Esophagus squamous epithelium (tissue), 5 donors: ENCODE results near the gene TFF1. TPM values are rescaled to one million over a fixed set of nuclear protein-coding genes. Genes with fewer than 3 reads are reported as not detected.

ENCODE experiments used
- DNase-seq: peaks from one replicate; lab custom pipeline; 2025; lab: John Stamatoyannopoulos, UW
- H3K27ac ChIP-seq, 4 donors: fragments of 200-600 bp; sonication (generic); one replicate each; pipeline ENCODE4 v1.5.1; 2016 to 2019; ENCODE audit warnings: mild to moderate bottlenecking in 1 of 4
- H3K27me3 ChIP-seq, 4 donors: fragments of 200-600 bp; sonication (generic); 1 replicate in 3 of 4; 2 replicates in 1 of 4; pipeline versions ENCODE4 v1.5.1 to v1.6.0; 2017 to 2021; ENCODE audit warnings: antibody characterized with exemption in 1 of 4
- H3K36me3 ChIP-seq, 3 donors: fragments of 200-600 bp; sonication (generic); one replicate each; pipeline ENCODE4 v1.5.1; 2016 to 2019
- H3K4me1 ChIP-seq, 3 donors: fragments of 200-600 bp; sonication (generic); one replicate each; pipeline ENCODE4 v1.5.1; 2017 to 2019
- H3K4me3 ChIP-seq, 4 donors: fragments of 200-600 bp; sonication (generic); 1 replicate in 3 of 4; 2 replicates in 1 of 4; pipeline ENCODE4 v1.5.1; 2016 to 2019; ENCODE audit warnings: mild to moderate bottlenecking in 2 of 4, moderate library complexity in 1 of 4
- H3K9me3 ChIP-seq, 3 donors: fragments of 200-600 bp; sonication (generic); one replicate each; pipeline ENCODE4 v1.5.1; 2016 to 2019
- POLR2A ChIP-seq, 4 donors: fragments of 450-650 bp; IDR thresholded peaks; one replicate each; pipeline ENCODE4 v1.6.1; 2017; ENCODE audit warnings: antibody characterized with exemption in 4 of 4, mild to moderate bottlenecking in 4 of 4, moderate library complexity in 3 of 4
- WGBS, 2 donors: methylation state at CpG; one replicate each; pipeline ENCODE4 v1.1.5; 2018; 5-methylcytosine and 5-hydroxymethylcytosine counted together
- intact Hi-C: fragments of 100-400 bp; cut with DNase I; formaldehyde crosslinking; loops from one replicate; pipeline ENCODE4 v1.15.0; 2022
- total RNA-seq, 4 donors: library from RNA; depleted of rRNA; stranded (reverse); fragments of >200 nt; gene quantifications; one replicate each; pipeline ENCODE4 v1.1.0, GENCODE V29; 2016
- TF ChIP-seq, protein P1 (sequence below), 6 experiments: fragments of 450-650 bp in 4 of 6; fragments of 200-600 bp in 2 of 6; sonication (generic) in 2 of 6; IDR thresholded peaks; one replicate each; pipeline ENCODE4 v1.5.1; 2016 to 2019; ENCODE audit warnings: antibody characterized with exemption in 6 of 6, mild to moderate bottlenecking in 4 of 6, moderate library complexity in 4 of 6
- donor health status: DM: yes; HTN: yes; CAD: no.

Gene TFF1
- total RNA-seq, 4 donors from 2014 or later, result not detected

DNA sequence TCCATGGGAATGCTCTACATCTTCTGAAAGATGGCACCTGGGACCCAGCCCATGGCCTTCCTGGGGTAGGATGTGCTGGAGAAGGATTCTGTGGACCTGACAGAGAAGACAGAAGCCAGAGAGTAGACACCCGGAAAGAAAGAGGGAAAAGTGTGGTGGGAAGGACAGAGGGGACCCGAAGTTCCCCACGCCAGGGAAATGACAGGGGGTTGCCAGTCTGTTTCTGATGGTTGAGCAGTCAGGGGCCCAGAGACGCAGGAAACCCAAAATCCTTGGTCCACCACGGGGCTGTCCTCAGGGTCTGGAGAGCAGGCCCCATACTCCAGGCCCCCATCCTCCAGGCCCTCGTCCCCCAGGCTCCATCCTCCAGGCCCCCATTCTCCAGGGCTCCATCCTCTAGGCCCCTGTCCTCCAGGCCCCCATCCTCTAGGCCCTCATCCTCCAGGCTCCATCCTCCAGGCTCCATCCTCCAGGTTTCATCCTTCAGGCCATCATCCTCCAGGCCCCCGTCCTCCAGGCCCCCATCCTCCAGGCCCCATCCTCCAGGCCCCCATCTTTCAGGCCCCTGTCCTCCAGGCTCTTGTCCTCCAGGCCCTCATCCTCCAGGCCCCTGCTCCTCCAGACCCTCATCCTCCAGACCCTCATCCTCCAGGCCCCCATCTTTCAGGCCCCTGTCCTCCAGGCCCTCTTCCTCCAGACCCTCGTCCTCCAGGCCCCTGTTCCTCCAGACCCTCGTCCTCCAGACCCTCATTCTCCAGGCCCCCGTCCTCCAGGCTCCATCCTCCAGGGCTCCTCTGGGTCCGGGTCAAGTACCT lies 14.5 kb downstream of the TFF1 start:
- H3K27ac ChIP-seq, result no peak overlapping the region
- 67 to 74% methylated on average over 10 to 11 of the region's 11 CpGs for whole genome bisulfite sequencing, 2 donors
- no peaks in the 10 kb centered on the region for H3K36me3 ChIP-seq
- no peak for DNase-seq
- H3K9me3 ChIP-seq, result peaks cover 0 to 20% (median 8%) of the 10 kb centered on the region in 3 donors
- H3K4me3 ChIP-seq, result no peak overlapping the region
- TF ChIP-seq POLR2A (IDR thresholded peaks at IDR 0.05), result no peak
- TF ChIP-seq, protein P1, sequence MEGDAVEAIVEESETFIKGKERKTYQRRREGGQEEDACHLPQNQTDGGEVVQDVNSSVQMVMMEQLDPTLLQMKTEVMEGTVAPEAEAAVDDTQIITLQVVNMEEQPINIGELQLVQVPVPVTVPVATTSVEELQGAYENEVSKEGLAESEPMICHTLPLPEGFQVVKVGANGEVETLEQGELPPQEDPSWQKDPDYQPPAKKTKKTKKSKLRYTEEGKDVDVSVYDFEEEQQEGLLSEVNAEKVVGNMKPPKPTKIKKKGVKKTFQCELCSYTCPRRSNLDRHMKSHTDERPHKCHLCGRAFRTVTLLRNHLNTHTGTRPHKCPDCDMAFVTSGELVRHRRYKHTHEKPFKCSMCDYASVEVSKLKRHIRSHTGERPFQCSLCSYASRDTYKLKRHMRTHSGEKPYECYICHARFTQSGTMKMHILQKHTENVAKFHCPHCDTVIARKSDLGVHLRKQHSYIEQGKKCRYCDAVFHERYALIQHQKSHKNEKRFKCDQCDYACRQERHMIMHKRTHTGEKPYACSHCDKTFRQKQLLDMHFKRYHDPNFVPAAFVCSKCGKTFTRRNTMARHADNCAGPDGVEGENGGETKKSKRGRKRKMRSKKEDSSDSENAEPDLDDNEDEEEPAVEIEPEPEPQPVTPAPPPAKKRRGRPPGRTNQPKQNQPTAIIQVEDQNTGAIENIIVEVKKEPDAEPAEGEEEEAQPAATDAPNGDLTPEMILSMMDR (IDR thresholded peaks at IDR 0.05), result no peak
- H3K4me1 ChIP-seq, result no peaks in the 10 kb centered on the region
- intact Hi-C loops, result no loop called here
- peaks cover 0 to 32% (median 0%) of the 10 kb centered on the region in 4 donors for H3K27me3 ChIP-seq

DNA sequence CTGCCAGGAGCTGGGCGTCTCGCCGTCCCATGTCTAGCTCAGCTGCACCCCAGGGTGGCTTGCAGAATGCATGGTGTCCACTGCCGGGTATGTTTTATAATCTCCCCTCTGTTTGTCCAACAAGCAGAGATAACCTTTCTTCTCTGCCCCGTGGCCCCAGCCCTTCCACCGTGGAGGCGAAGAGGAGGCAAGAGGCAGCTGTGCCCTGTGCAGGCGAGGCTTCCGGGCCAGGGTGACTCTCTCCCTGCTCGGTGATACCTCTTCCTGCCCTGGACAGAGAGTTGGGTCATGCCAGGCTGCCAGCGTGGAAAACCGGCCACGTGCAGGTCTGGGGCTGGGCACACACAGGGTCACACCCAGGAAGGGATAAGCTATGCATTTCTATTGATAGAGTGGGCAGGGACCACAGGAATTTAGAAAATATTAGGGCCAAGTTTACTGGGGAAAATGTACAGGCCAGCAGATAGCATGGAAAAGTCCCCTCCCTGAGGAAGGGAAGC lies 15.4 kb downstream of the TFF1 start, which contains the start of gene TFF2:
Gene TFF2 (minus strand): TSS at position 68 of the 500 bp plus-strand sequence. CDS start 37 bp downstream, at position 31.
- H3K4me3 ChIP-seq, result no peak within 1 kb of the TSS
- peaks cover 0 to 11% (median 8%) of the 10 kb centered on the region in 3 donors for H3K9me3 ChIP-seq
- intact Hi-C loops, result no loop called here
- H3K27ac ChIP-seq, result no peak within 1 kb of the TSS
- H3K4me1 ChIP-seq, result no peaks in the 10 kb centered on the region
- WGBS, 2 donors, result 63 to 89% methylated on average over 3 to 4 of the region's 13 CpGs
- no peaks in the 10 kb centered on the region for H3K36me3 ChIP-seq
- TF ChIP-seq, protein P1 (IDR thresholded peaks at IDR 0.05), result no peak
- no peak for TF ChIP-seq POLR2A (IDR thresholded peaks at IDR 0.05)
- H3K27me3 ChIP-seq, result peaks cover 0 to 35% (median 0%) of the 10 kb centered on the region in 4 donors
- no peak for DNase-seq

DNA sequence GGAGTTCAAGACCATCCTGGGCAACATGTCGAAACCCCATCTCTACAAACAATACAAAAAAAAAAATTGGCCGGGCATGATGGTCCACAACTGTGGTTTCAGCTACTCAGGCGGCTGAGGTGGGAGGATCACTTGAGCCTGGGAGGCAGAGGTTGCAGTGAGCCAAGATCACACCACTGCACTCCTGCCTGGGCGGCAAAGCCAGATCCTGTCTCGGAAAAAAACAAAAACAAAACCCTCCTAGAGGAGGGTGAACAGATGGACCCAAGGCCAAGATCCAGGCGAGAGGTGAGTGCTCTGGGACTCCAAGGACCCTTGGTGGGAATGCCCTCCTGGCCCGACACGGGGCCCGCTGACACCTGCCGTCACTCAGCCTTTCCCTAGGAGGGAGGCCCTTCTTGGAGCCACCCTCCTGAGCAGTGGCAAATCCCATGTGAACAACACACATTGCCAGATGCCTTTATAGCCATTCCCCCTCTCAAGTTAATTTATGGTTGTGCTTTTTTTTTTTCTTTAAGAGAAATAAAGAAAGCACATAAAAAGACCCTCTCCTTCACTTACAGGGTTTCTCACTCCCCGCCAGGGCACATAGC lies 15.9 kb downstream of the TFF1 start:
- Histone ChIP-seq H3K27ac (no peak overlapping the region), H3K4me1 (no peaks in the 10 kb centered on the region), H3K4me3 (no peak overlapping the region), H3K36me3 (no peaks in the 10 kb centered on the region), H3K27me3 (peaks cover 0 to 35% (median 0%) of the 10 kb centered on the region in 4 donors), H3K9me3 (peaks cover 0 to 6% (median 5%) of the 10 kb centered on the region in 3 donors)
- DNase-seq, result no peak
- TF ChIP-seq, protein P1 (IDR thresholded peaks at IDR 0.05), result no peak
- no peak for TF ChIP-seq POLR2A (IDR thresholded peaks at IDR 0.05)
- 71 to 85% methylated on average over 11 of the region's 11 CpGs for WGBS, 2 donors
- intact Hi-C loops, result no loop called here

DNA sequence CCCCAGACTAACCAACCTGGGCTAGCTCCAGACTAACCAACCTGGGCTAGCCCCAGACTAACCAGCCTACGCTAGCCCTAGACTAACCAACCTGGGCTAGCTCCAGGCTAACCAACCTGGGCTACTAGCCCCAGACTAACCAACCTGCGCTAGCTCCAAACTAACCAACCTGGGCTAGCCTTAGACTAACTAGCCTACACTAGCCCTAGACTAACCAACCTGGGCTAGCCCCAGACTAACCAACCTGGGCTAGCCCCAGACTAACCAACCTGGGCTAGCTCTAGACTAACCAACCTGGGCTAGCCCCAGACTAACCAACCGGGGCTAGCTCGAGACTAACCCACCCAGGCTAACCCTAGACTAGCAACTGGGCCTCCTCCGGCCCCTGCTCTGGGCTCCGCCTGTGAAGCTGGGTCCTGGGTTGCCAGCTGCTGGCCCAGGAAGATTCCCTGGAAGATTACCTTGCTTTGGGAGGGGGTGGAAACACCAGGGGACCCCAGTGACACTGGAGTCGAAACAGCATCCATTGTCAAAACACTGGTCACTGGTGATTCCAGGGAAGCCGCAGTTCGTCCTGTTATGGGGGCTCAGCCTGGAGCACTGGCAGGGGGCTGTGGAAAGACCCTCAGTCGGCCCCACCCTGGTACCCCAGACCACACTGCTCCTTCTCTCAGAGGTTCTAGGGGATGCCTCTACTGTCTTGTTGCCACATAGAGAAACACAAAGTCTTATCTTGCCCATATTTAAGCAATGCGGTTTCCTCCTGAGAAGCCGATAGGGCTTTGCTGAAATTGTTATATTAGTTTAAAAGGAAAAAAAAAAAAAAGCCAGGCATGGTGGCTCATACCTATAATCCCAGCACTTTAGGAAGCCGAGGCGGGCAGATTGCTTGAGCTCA lies 16.7 kb downstream of the TFF1 start:
- Histone ChIP-seq H3K27ac (no peak overlapping the region), H3K27me3 (peaks cover 0 to 35% (median 0%) of the 10 kb centered on the region in 4 donors), H3K4me3 (no peak overlapping the region), H3K4me1 (no peaks in the 10 kb centered on the region), H3K36me3 (no peaks in the 10 kb centered on the region), H3K9me3 (no peaks in the 10 kb centered on the region)
- intact Hi-C loops, result no loop called here
- 57 to 80% methylated on average over 7 to 9 of the region's 14 CpGs for WGBS, 2 donors
- TF ChIP-seq, protein P1 (IDR thresholded peaks at IDR 0.05), result no peak
- TF ChIP-seq POLR2A (IDR thresholded peaks at IDR 0.05), result no peak
- DNase-seq, result no peak
